ENCODE results near the gene SUGP1. TPM values are rescaled to one million over a fixed set of nuclear protein-coding genes. Genes with fewer than 3 reads are reported as not detected.

SUGP1 gene
- total and polyA plus RNA-seq, 2 experiments from 2014 or later: 13.1 to 43.7 TPM

DNA sequence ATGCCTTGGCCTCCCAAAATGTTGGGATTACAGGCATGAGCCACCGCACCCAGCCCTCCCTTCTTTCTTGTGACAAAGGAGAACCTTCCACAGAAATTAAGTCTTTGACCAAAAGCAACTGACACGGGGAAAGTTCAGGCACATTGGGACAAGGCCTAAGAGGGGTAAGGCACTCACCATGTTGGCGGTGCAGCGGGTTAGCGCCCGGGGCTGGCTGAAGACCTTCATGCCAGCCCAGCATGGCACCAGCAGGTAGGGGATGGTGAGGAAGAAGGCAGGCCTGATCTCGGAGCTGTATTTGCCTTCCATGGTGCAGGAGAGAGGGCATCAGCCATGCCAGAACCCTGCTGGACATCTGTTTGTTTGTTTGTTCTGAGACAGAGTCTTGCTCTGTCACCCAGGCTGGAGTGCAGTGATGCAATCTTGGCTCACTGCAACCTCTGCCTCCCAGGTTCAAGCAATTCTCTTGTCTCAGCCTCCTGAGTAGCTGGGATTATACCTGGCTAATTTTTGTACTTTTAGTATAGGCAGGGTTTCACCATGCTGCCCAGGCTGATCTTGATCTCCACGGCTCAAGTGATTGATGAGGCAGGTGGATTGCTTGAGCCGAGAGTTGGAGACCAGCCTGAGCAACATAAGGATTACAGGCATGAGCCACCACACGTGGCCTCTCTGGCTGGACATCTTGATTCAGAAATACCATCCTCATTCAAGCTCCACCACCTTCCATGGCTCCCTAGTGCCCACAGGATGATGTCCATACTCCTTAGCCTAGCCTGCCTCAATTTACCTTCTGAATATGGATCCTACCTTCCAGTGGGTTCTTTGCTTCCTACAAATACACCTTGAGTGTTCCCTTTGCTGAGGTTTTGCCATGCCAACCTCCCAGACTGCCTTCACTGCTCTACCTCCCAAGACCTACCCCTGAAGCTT lies 51.6 kb downstream of the SUGP1 start:
- WGBS (ENCODE audit: low lambda C conversion rate, missing lambda C conversion rate): 82% methylated on average over 10 of the region's 10 CpGs
- Histone ChIP-seq H3K9me3 (ENCODE audit: low read depth) (no peaks in the 10 kb centered on the region), H3K36me3 (replicated peaks; ENCODE audit: insufficient read depth, low read depth) (no peaks in the 10 kb centered on the region), H3K4me3 (no peak overlapping the region), H4K20me1 (ENCODE audit: insufficient read depth, poor library complexity, severe bottlenecking) (no peaks in the 10 kb centered on the region), H3K9me2 (replicated peaks; ENCODE audit: insufficient read depth) (no peaks in the 10 kb centered on the region), H3K4me2 (no peak overlapping the region), H3K4me1 (ENCODE audit: insufficient read depth) (peaks cover 5% of the 10 kb centered on the region), H3K27ac (no peak overlapping the region), H3K27me3 (peaks cover 4% of the 10 kb centered on the region), H2AFZ (no peak overlapping the region), H3K79me2 (no peaks in the 10 kb centered on the region)
- DNase-seq (ENCODE audit: low spot score): no peak
- no peak for TF ChIP-seq CTCF (IDR thresholded peaks at IDR 0.05; ENCODE audit: poor library complexity)
- TF ChIP-seq EZH2phosphoT487 (IDR thresholded peaks at IDR 0.05; ENCODE audit: low read depth, severe bottlenecking, unreplicated experiment): no peak
- TF ChIP-seq EZH2 (IDR thresholded peaks at IDR 0.05; ENCODE audit: borderline replicate concordance): no peak

GRCh38 chr19:19267305-19267704 lies 53.0 kb downstream of the SUGP1 start:
- peaks cover 2% of the 10 kb centered on the region for H3K4me1 ChIP-seq (ENCODE audit: insufficient read depth)
- no peaks in the 10 kb centered on the region for H4K20me1 ChIP-seq (ENCODE audit: insufficient read depth, poor library complexity, severe bottlenecking)
- DNase-seq (ENCODE audit: low spot score): no peak
- WGBS (ENCODE audit: low lambda C conversion rate, missing lambda C conversion rate): 97% methylated on average over 3 of the region's 3 CpGs
- no peaks in the 10 kb centered on the region for H3K79me2 ChIP-seq
- no peaks in the 10 kb centered on the region for H3K9me3 ChIP-seq (ENCODE audit: low read depth)
- H3K4me3 ChIP-seq: no peak overlapping the region
- no peak overlapping the region for H2AFZ ChIP-seq
- H3K27ac ChIP-seq: no peak overlapping the region
- H3K9me2 ChIP-seq (replicated peaks; ENCODE audit: insufficient read depth): no peaks in the 10 kb centered on the region
- H3K27me3 ChIP-seq: peaks cover 17% of the 10 kb centered on the region
- H3K36me3 ChIP-seq (replicated peaks; ENCODE audit: insufficient read depth, low read depth): no peaks in the 10 kb centered on the region
- TF ChIP-seq EZH2 (IDR thresholded peaks at IDR 0.05; ENCODE audit: borderline replicate concordance) (no peak), EZH2phosphoT487 (IDR thresholded peaks at IDR 0.05; ENCODE audit: low read depth, severe bottlenecking, unreplicated experiment) (no peak), CTCF (IDR thresholded peaks at IDR 0.05; ENCODE audit: poor library complexity) (no peak)
- no peak overlapping the region for H3K4me2 ChIP-seq

- Histone ChIP-seq H3K4me2 (no peak overlapping the region), H4K20me1 (ENCODE audit: insufficient read depth, poor library complexity, severe bottlenecking) (no peaks in the 10 kb centered on the region), H3K79me2 (no peaks in the 10 kb centered on the region), H3K9me3 (ENCODE audit: low read depth) (no peaks in the 10 kb centered on the region), H3K27ac (no peak overlapping the region), H3K9me2 (replicated peaks; ENCODE audit: insufficient read depth) (no peaks in the 10 kb centered on the region), H2AFZ (no peak overlapping the region), H3K36me3 (replicated peaks; ENCODE audit: insufficient read depth, low read depth) (no peaks in the 10 kb centered on the region), H3K27me3 (peaks cover 35% of the 10 kb centered on the region), H3K4me1 (ENCODE audit: insufficient read depth) (no peaks in the 10 kb centered on the region), H3K4me3 (no peak overlapping the region)
- WGBS (ENCODE audit: low lambda C conversion rate, missing lambda C conversion rate): 92% methylated on average over 7 of the region's 7 CpGs
- no peak for TF ChIP-seq EZH2phosphoT487 (IDR thresholded peaks at IDR 0.05; ENCODE audit: low read depth, severe bottlenecking, unreplicated experiment)
- TF ChIP-seq EZH2 (IDR thresholded peaks at IDR 0.05; ENCODE audit: borderline replicate concordance): no peak
- DNase-seq (ENCODE audit: low spot score): no peak
These were observed 56.3 kb downstream of the SUGP1 start for GRCh38 chr19:19263886-19264487.
